GM19099 (cell line): ENCODE measurements around the gene DDOST.

Experiments used
- POLR2A ChIP-seq: IDR thresholded peaks from 3 replicates; pipeline ENCODE4 v1.6.1; 2011; ENCODE audit warnings: low read depth; ENCODE audit not compliant: insufficient read length; ENCODE audit errors: extremely low read depth

Gene DDOST

GRCh38 chr1:20625176-20626097 lies 35.7 kb downstream of the DDOST start:
- TF ChIP-seq POLR2A, result no peak

DNA sequence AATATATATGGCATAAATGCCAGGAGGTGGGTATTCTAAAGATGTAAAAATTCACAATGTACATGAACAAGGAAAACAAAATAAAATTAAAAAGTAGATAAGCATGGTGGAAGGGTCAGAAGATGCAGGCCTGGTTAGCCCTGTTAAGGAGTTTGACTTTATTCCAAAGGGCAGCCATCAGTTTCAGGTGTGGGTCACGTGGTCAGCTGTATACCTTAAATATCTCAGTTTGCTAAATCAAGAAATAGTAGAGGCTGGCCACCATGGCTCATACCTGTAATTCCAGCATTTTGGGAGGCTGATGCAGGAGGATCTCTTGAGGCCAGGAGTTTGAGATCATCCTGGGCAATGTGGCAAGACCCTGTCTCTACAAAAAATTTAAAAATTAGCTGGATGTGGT lies 36.5 kb downstream of the DDOST start:
- no peak for TF ChIP-seq POLR2A

GRCh38 chr1:20621012-20621411 lies 40.2 kb downstream of the DDOST start:
- TF ChIP-seq POLR2A, result no peak

- TF ChIP-seq POLR2A, result no peak
Observed at GRCh38 chr1:20619999-20620398, 41.2 kb downstream of the DDOST start.

DNA sequence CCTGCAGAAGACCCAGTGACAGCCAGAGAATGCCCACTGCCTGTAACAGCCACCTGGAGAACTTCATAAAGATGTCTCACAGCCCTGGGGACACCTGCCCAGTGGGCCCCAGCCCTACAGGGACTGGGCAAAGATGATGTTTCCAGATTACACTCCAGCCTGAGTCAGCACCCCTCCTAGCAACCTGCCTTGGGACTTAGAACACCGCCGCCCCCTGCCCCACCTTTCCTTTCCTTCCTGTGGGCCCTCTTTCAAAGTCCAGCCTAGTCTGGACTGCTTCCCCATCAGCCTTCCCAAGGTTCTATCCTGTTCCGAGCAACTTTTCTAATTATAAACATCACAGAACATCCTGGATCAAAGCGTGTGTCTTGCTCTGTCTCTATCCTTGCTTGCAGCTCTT lies 42.6 kb downstream of the DDOST start:
- TF ChIP-seq POLR2A, result no peak

GRCh38 chr1:20616847-20617487 lies 44.2 kb downstream of the DDOST start:
- no peak for TF ChIP-seq POLR2A

GRCh38 chr1:20615946-20616846 lies 45.0 kb downstream of the DDOST start:
- TF ChIP-seq POLR2A, result no peak

GRCh38 chr1:20614131-20614579 lies 47.0 kb downstream of the DDOST start:
- no peak for TF ChIP-seq POLR2A

GRCh38 chr1:20612221-20612746 lies 48.9 kb downstream of the DDOST start:
- no peak for TF ChIP-seq POLR2A

DNA sequence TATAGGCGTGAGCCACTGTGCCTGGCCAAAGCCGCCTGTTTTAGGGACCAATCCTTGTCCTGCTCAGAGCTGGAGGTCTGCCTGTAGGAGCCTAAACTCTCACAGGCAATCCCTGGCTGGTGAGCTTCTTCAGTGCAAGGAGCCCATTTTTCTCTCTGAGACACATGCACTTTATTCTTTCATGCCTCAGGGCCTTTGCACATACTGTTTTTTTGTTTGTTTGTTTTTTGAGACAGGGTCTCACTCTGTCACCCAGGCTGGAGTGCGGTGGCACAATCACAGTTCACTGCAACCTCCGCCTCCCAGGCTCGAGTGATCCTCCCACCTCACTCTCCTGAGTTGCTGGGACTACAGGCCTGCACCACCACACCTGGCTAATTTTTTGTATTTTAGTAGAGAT lies 49.5 kb downstream of the DDOST start:
- no peak for TF ChIP-seq POLR2A

DNA sequence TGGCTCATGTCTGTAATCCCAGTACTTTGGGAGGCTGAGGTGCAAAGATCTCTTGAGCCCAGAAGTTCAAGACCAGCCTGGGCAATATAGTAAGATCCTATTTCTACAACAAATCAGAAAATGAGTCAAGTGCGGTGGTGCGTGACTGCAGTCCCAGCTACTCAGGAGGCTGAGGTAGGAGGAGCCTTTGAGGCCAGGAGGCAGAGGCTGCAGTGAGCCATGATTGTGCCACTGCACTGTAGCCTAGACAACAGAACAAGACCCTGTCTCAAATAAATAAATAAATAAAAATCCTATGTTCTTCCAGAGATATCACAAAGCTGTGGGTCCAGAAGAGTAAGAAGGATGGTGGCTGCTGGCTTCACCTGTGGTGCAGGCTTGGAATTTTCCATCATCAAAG lies 50.2 kb downstream of the DDOST start:
- TF ChIP-seq POLR2A, result no peak

GRCh38 chr1:20609541-20609940 lies 51.6 kb downstream of the DDOST start:
- no peak for TF ChIP-seq POLR2A

DNA sequence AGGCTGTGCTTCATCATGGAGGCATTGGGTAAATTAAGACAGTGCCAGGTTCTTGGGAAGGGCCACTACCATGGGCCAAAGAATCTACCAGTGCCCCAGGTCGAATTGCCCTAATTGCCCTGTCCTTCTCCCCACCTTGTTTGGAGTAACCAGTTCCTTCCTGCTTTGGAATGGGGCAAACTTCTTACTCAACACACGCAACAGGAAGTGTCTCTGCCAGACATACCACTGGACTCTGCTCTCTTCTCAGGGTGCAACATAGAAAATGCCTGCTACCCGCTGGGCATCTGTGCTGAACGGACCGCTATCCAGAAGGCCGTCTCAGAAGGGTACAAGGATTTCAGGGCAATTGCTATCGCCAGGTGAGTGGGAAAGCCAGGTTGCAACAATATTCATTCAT lies 56.5 kb downstream of the DDOST start:
- no peak for TF ChIP-seq POLR2A

- no peak for TF ChIP-seq POLR2A
Observed at GRCh38 chr1:20603504-20604464, 57.4 kb downstream of the DDOST start.
